RWPE2 (cell line): ENCODE measurements around the gene PRPH.
"Not testable (repeated sequence)": the region's sequence is repeated elsewhere in the genome, so short reads cannot be mapped to it uniquely, and the experiment has no call there.

ENCODE experiments used
- ATAC-seq: fragments of 200-7000 bp; cut with Tn5 transposase; 3 replicates; pipeline ENCODE4 v1.9.1; 2021; ENCODE audit warnings: low read depth
- DNase-seq: peaks from one replicate; pipeline ENCODE4 v3.0.0-alpha.2; 2020; ENCODE audit warnings: low spot score
- H3K27ac ChIP-seq: fragments of 450-650 bp; 2 replicates; pipeline ENCODE4 v1.5.1; 2017; ENCODE audit warnings: mild to moderate bottlenecking; ENCODE audit not compliant: poor library complexity, severe bottlenecking
- H3K27me3 ChIP-seq: fragments of 250-450 bp; sonication (Bioruptor Pico); 2 replicates; pipeline ENCODE4 v1.5.1; 2021; ENCODE audit warnings: mild to moderate bottlenecking, moderate library complexity; ENCODE audit not compliant: insufficient read depth, poor library complexity, severe bottlenecking
- H3K36me3 ChIP-seq: fragments of 250-450 bp; sonication (Bioruptor Pico); 2 replicates; pipeline ENCODE4 v1.5.1; 2020; ENCODE audit warnings: low read depth, mild to moderate bottlenecking, moderate library complexity
- H3K4me1 ChIP-seq: fragments of 250-450 bp; sonication (Bioruptor Pico); 2 replicates; pipeline ENCODE4 v1.5.1; 2021; ENCODE audit warnings: mild to moderate bottlenecking, moderate library complexity; ENCODE audit not compliant: insufficient read depth, poor library complexity, severe bottlenecking
- H3K4me3 ChIP-seq: fragments of 250-450 bp; sonication (Bioruptor Pico); 2 replicates; pipeline ENCODE4 v1.5.1; 2021; ENCODE audit warnings: mild to moderate bottlenecking, moderate library complexity; ENCODE audit not compliant: severe bottlenecking
- H3K9me3 ChIP-seq: fragments of 250-450 bp; sonication (Bioruptor Pico); 2 replicates; pipeline ENCODE4 v1.5.1; 2021; ENCODE audit warnings: mild to moderate bottlenecking, moderate library complexity; ENCODE audit not compliant: severe bottlenecking
- CTCF ChIP-seq: fragments of 450-650 bp; IDR thresholded peaks from one replicate; pipeline ENCODE4 v1.5.1; 2017; ENCODE audit warnings: mild to moderate bottlenecking, moderate library complexity; ENCODE audit not compliant: poor library complexity, severe bottlenecking

PRPH gene

GRCh38 chr12:49279706-49280159 lies 15.2 kb upstream of the PRPH start:
- H3K27me3 ChIP-seq = no peaks in the 10 kb centered on the region
- ATAC-seq (no peak), DNase-seq (no peak)
- no peak overlapping the region for H3K27ac ChIP-seq
- H3K9me3 ChIP-seq = no peaks in the 10 kb centered on the region
- H3K36me3 ChIP-seq = no peaks in the 10 kb centered on the region
- peaks cover 4% of the 10 kb centered on the region for H3K4me1 ChIP-seq
- no peak overlapping the region for H3K4me3 ChIP-seq
- TF ChIP-seq CTCF = no peak

GRCh38 chr12:49280545-49280944 lies 14.4 kb upstream of the PRPH start:
- not testable (repeated sequence) for H3K4me1 ChIP-seq, H3K4me3 ChIP-seq, DNase-seq, H3K9me3 ChIP-seq, ATAC-seq, H3K36me3 ChIP-seq, H3K27ac ChIP-seq, H3K27me3 ChIP-seq

- no peaks in the 10 kb centered on the region for H3K9me3 ChIP-seq
- no peak overlapping the region for H3K4me3 ChIP-seq
- no peaks in the 10 kb centered on the region for H3K36me3 ChIP-seq
- H3K4me1 ChIP-seq = peaks cover 4% of the 10 kb centered on the region
- no peak for TF ChIP-seq CTCF
- DNase-seq (no peak), ATAC-seq (no peak)
- no peaks in the 10 kb centered on the region for H3K27me3 ChIP-seq
- no peak overlapping the region for H3K27ac ChIP-seq
Measured at GRCh38 chr12:49282302-49282701, 12.6 kb upstream of the PRPH start.

- H3K4me1 ChIP-seq, H3K36me3 ChIP-seq, H3K9me3 ChIP-seq, H3K27ac ChIP-seq, H3K27me3 ChIP-seq, DNase-seq, H3K4me3 ChIP-seq: not testable (repeated sequence)
- ATAC-seq = peak; percentile 54; the same call in 2 of the 3 replicates
Measured at GRCh38 chr12:49282740-49283375, 12.1 kb upstream of the PRPH start.

- Histone ChIP-seq H3K9me3 (no peaks in the 10 kb centered on the region), H3K4me3 (no peak overlapping the region), H3K27ac (no peak overlapping the region), H3K27me3 (no peaks in the 10 kb centered on the region), H3K36me3 (no peaks in the 10 kb centered on the region), H3K4me1 (peaks cover 8% of the 10 kb centered on the region)
- no peak for DNase-seq
- no peak for ATAC-seq
- no peak for TF ChIP-seq CTCF
Measured at GRCh38 chr12:49283541-49284429, 11.2 kb upstream of the PRPH start.
